Measurements from ENCODE around the gene ENOPH1. TPM values are rescaled to one million over a fixed set of nuclear protein-coding genes. Genes with fewer than 3 reads are reported as not detected.

Gene ENOPH1
- total and polyA plus RNA-seq, 9 of the 15 experiments (the other 6 are each of a cell fraction or from before 2014, with no cell fraction given): 29.8 to 71.4 (median 48.9) TPM

DNA sequence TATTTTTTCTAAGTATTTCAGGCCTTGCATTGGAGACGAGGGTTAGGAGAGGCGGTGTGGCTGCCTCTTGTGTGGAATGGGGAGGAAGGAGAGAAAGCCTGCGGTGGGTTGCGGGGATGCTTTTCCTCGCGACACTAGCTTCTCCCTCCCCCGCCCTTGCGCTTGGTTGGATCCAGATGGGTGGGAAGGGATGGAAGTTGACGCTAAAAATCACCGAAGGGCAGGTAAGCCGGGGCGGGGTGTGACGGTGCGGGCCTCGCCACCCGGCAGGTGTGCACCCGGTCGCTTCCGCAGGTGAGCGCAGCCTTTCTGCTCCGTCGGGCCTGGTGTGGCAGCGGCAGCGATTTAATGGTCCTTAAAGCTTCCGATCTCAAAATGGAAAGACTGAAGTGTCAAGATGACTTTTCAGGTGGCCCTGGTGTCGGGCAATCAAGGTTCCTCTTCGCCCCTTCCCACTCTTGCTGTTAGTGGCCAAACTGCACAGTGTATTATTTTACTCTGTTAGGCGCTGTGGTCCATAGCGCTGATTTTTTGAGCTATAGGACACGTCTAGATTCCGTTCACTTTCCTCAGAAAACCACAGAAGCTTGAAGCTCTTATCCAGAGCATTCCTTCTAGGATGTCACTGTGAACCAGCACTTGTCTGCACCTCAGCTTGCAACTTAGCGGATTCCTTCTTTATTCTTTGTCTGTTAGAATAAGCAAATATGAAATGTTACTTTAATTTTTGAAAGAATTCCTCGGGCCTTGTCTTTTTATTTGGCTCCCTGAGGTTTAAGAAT, 765 bp downstream of the ENOPH1 start (continued):
- TF ChIP-seq, protein P1, sequence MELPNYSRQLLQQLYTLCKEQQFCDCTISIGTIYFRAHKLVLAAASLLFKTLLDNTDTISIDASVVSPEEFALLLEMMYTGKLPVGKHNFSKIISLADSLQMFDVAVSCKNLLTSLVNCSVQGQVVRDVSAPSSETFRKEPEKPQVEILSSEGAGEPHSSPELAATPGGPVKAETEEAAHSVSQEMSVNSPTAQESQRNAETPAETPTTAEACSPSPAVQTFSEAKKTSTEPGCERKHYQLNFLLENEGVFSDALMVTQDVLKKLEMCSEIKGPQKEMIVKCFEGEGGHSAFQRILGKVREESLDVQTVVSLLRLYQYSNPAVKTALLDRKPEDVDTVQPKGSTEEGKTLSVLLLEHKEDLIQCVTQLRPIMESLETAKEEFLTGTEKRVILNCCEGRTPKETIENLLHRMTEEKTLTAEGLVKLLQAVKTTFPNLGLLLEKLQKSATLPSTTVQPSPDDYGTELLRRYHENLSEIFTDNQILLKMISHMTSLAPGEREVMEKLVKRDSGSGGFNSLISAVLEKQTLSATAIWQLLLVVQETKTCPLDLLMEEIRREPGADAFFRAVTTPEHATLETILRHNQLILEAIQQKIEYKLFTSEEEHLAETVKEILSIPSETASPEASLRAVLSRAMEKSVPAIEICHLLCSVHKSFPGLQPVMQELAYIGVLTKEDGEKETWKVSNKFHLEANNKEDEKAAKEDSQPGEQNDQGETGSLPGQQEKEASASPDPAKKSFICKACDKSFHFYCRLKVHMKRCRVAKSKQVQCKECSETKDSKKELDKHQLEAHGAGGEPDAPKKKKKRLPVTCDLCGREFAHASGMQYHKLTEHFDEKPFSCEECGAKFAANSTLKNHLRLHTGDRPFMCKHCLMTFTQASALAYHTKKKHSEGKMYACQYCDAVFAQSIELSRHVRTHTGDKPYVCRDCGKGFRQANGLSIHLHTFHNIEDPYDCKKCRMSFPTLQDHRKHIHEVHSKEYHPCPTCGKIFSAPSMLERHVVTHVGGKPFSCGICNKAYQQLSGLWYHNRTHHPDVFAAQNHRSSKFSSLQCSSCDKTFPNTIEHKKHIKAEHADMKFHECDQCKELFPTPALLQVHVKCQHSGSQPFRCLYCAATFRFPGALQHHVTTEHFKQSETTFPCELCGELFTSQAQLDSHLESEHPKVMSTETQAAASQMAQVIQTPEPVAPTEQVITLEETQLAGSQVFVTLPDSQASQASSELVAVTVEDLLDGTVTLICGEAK (IDR thresholded peaks at IDR 0.05): peak; percentile 70
- TF ChIP-seq, protein P1 (CRISPR knock-in tag; IDR thresholded peaks at IDR 0.05): no peak
- TF ChIP-seq, protein P2, sequence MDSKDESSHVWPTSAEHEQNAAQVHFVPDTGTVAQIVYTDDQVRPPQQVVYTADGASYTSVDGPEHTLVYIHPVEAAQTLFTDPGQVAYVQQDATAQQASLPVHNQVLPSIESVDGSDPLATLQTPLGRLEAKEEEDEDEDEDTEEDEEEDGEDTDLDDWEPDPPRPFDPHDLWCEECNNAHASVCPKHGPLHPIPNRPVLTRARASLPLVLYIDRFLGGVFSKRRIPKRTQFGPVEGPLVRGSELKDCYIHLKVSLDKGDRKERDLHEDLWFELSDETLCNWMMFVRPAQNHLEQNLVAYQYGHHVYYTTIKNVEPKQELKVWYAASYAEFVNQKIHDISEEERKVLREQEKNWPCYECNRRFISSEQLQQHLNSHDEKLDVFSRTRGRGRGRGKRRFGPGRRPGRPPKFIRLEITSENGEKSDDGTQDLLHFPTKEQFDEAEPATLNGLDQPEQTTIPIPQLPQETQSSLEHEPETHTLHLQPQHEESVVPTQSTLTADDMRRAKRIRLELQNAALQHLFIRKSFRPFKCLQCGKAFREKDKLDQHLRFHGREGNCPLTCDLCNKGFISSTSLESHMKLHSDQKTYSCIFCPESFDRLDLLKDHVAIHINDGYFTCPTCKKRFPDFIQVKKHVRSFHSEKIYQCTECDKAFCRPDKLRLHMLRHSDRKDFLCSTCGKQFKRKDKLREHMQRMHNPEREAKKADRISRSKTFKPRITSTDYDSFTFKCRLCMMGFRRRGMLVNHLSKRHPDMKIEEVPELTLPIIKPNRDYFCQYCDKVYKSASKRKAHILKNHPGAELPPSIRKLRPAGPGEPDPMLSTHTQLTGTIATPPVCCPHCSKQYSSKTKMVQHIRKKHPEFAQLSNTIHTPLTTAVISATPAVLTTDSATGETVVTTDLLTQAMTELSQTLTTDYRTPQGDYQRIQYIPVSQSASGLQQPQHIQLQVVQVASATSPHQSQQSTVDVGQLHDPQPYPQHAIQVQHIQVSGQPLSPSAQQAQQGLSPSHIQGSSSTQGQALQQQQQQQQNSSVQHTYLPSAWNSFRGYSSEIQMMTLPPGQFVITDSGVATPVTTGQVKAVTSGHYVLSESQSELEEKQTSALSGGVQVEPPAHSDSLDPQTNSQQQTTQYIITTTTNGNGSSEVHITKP (IDR thresholded peaks at IDR 0.05; ENCODE audit: partially characterized antibody): peak; percentile 90
- peak; percentile 70 for TF ChIP-seq CHD1 (IDR thresholded peaks at IDR 0.05; ENCODE audit: low read length)
- TF ChIP-seq ZBTB1 (CRISPR knock-in tag; IDR thresholded peaks at IDR 0.05; ENCODE audit: borderline replicate concordance, low read depth): peak; percentile 43; the same call in 1 of the 2 replicates
- TF ChIP-seq, protein P3, sequence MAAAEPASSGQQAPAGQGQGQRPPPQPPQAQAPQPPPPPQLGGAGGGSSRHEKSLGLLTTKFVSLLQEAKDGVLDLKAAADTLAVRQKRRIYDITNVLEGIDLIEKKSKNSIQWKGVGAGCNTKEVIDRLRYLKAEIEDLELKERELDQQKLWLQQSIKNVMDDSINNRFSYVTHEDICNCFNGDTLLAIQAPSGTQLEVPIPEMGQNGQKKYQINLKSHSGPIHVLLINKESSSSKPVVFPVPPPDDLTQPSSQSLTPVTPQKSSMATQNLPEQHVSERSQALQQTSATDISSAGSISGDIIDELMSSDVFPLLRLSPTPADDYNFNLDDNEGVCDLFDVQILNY (CRISPR knock-in tag; IDR thresholded peaks at IDR 0.05): no peak
- 0 out of 2 replicates have a peak, but pooled peaks have one; percentile 55 for TF ChIP-seq ZNF263 (CRISPR knock-in tag; IDR thresholded peaks at IDR 0.05; ENCODE audit: borderline replicate concordance)
- TF ChIP-seq BRCA1 (IDR thresholded peaks at IDR 0.05): no peak
- no peak for TF ChIP-seq BRCA1 (CRISPR knock-in tag; IDR thresholded peaks at IDR 0.05)
- no peak for TF ChIP-seq FOXJ3 (CRISPR knock-in tag; IDR thresholded peaks at IDR 0.05)
- TF ChIP-seq, protein P4, sequence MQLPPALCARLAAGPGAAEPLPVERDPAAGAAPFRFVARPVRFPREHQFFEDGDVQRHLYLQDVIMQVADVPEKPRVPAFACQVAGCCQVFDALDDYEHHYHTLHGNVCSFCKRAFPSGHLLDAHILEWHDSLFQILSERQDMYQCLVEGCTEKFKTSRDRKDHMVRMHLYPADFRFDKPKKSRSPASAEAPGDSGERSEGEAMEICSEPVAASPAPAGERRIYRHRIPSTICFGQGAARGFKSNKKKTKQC (CRISPR knock-in tag; IDR thresholded peaks at IDR 0.05): 0 out of 2 replicates have a peak, but pooled peaks have one; percentile 20
- TF ChIP-seq RBBP5 (IDR thresholded peaks at IDR 0.05; ENCODE audit: borderline replicate concordance, insufficient read depth, low read length, poor library complexity, severe bottlenecking): peak; percentile 31
